ENCODE data around the gene SPOCD1. TPM values are rescaled to one million over a fixed set of nuclear protein-coding genes. Genes with fewer than 3 reads are reported as not detected.

The SPOCD1 gene
- total RNA-seq, 1 experiment from 2014 or later = 0.66 TPM

GRCh38 chr1:31753707-31754349 lies 62.0 kb downstream of the SPOCD1 start:
- TF ChIP-seq, protein P1, sequence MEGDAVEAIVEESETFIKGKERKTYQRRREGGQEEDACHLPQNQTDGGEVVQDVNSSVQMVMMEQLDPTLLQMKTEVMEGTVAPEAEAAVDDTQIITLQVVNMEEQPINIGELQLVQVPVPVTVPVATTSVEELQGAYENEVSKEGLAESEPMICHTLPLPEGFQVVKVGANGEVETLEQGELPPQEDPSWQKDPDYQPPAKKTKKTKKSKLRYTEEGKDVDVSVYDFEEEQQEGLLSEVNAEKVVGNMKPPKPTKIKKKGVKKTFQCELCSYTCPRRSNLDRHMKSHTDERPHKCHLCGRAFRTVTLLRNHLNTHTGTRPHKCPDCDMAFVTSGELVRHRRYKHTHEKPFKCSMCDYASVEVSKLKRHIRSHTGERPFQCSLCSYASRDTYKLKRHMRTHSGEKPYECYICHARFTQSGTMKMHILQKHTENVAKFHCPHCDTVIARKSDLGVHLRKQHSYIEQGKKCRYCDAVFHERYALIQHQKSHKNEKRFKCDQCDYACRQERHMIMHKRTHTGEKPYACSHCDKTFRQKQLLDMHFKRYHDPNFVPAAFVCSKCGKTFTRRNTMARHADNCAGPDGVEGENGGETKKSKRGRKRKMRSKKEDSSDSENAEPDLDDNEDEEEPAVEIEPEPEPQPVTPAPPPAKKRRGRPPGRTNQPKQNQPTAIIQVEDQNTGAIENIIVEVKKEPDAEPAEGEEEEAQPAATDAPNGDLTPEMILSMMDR (IDR thresholded peaks at IDR 0.05; ENCODE audit: insufficient read depth in 1 of 2, low read depth in 1 of 2, low read length in 1 of 2, severe bottlenecking in 1 of 2, unreplicated experiment in 1 of 2) = no peak
- ChIA-PET CTCF (interaction anchor here (0.5 kb wide), 1 partner anchor 9 kb away, joined by 8 read pairs; no protein-coding TSS in a partner anchor), POLR2A (no interaction called here)
- no peaks in the 10 kb centered on the region for H3K27me3 ChIP-seq (replicated peaks; ENCODE audit: control insufficient read depth, insufficient read depth, low read length)
- H3K36me3 Mint-ChIP-seq (ENCODE audit: insufficient read depth, unreplicated experiment) = no peaks in the 10 kb centered on the region
- no peak overlapping the region for H3K4me3 Mint-ChIP-seq (ENCODE audit: unreplicated experiment)
- no TSS peak for BruUV-seq (replicated peaks)
- DNase-seq = no peak
- H3K36me3 ChIP-seq (ENCODE audit: control insufficient read depth, insufficient read depth, low read length) = no peaks in the 10 kb centered on the region
- no peak overlapping the region for H3K4me3 ChIP-seq (ENCODE audit: low read depth, low read length)
- H3K9me3 Mint-ChIP-seq (ENCODE audit: unreplicated experiment) = no peaks in the 10 kb centered on the region
- no peaks in the 10 kb centered on the region; the same call in 1 of the 2 replicates for H3K4me1 ChIP-seq
- intact Hi-C loops (cut with micrococcal nuclease; ENCODE audit: unreplicated experiment) = no loop called here
- H3K9me3 ChIP-seq = no peaks in the 10 kb centered on the region
- H3K27ac Mint-ChIP-seq (ENCODE audit: unreplicated experiment) = no peak overlapping the region
- peaks cover 3% of the 10 kb centered on the region for H3K27me3 Mint-ChIP-seq (ENCODE audit: insufficient read depth, unreplicated experiment)
- H3K4me1 Mint-ChIP-seq (ENCODE audit: low read depth, unreplicated experiment) = no peaks in the 10 kb centered on the region

DNA sequence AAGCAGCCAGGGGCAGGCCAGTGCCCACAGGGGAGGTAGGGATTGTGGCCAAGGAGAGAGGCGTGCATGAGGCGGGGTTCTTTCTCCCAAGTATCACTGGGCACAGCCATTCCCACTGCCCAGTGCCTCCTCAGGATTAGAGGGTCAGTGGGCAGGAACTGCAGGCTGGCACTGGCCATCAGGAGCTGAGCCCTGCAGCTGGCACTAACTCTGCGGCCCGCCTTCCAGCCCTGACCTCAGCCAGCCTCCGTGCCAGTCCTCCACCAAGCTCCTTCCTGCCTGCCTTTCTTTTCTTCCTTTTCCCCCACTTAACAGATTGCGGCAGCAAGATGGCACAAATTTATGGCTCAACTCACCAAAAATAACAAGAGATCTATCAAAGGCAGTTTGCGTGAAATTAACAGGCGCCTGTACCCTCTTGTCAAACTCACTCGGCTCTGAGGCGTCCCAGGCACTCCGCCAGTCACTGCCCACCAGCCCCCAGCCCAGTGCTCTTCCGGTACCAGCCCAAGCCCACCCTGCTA lies 62.8 kb downstream of the SPOCD1 start:
- Mint-ChIP-seq H3K27me3 (ENCODE audit: insufficient read depth, unreplicated experiment) (peaks cover 3% of the 10 kb centered on the region), H3K27ac (ENCODE audit: unreplicated experiment) (no peak overlapping the region)
- TF ChIP-seq, protein P1 (IDR thresholded peaks at IDR 0.05; ENCODE audit: insufficient read depth in 1 of 2, low read depth in 1 of 2, low read length in 1 of 2, severe bottlenecking in 1 of 2, unreplicated experiment in 1 of 2) = no peak

DNA sequence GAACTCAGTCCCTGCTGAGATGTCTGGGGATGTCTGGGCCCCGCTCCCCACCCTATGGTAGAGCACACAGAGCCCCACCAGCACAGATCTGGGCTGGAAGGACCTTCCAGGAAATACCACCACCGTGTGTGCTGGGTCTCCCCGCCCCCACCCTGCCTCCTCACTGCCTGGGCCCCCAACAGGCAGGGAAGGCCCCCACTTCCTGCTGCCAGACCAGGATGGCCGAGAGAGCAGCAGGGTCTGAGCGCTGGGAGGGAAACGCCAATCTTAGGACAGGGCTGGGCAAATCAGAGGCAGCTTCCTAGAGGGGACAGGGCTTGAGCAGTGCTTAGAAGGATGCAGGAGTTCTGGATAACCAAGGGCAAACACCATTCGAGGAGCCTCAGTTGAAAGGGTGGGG lies 63.6 kb downstream of the SPOCD1 start:
- H3K9me3 ChIP-seq = no peaks in the 10 kb centered on the region
- H3K4me1 ChIP-seq = peaks cover 5% of the 10 kb centered on the region; the same call in 1 of the 2 replicates
- Mint-ChIP-seq H3K27me3 (ENCODE audit: insufficient read depth, unreplicated experiment) (peaks cover 3% of the 10 kb centered on the region), H3K36me3 (ENCODE audit: insufficient read depth, unreplicated experiment) (no peaks in the 10 kb centered on the region), H3K4me1 (ENCODE audit: low read depth, unreplicated experiment) (peaks cover 4% of the 10 kb centered on the region), H3K9me3 (ENCODE audit: unreplicated experiment) (no peaks in the 10 kb centered on the region), H3K27ac (ENCODE audit: unreplicated experiment) (no peak overlapping the region), H3K4me3 (ENCODE audit: unreplicated experiment) (no peak overlapping the region)
- TF ChIP-seq, protein P1 (IDR thresholded peaks at IDR 0.05; ENCODE audit: insufficient read depth in 1 of 2, low read depth in 1 of 2, low read length in 1 of 2, severe bottlenecking in 1 of 2, unreplicated experiment in 1 of 2) = no peak
- CTCF ChIA-PET = no interaction called here
- POLR2A ChIA-PET = no interaction called here
- H3K36me3 ChIP-seq (ENCODE audit: control insufficient read depth, insufficient read depth, low read length) = no peaks in the 10 kb centered on the region
- no TSS peak for BruUV-seq (replicated peaks)
- no peak for DNase-seq
- H3K4me3 ChIP-seq (ENCODE audit: low read depth, low read length) = no peak overlapping the region
- intact Hi-C loops (cut with micrococcal nuclease; ENCODE audit: unreplicated experiment) = no loop called here
- no peaks in the 10 kb centered on the region for H3K27me3 ChIP-seq (replicated peaks; ENCODE audit: control insufficient read depth, insufficient read depth, low read length)

More for the DNA sequence above, 62.8 kb downstream of the SPOCD1 start:
- Histone ChIP-seq H3K36me3 (ENCODE audit: control insufficient read depth, insufficient read depth, low read length) (no peaks in the 10 kb centered on the region), H3K4me3 (ENCODE audit: low read depth, low read length) (no peak overlapping the region), H3K27me3 (replicated peaks; ENCODE audit: control insufficient read depth, insufficient read depth, low read length) (no peaks in the 10 kb centered on the region), H3K9me3 (no peaks in the 10 kb centered on the region), H3K4me1 (peaks cover 5% of the 10 kb centered on the region; the same call in 1 of the 2 replicates)
- H3K36me3 Mint-ChIP-seq (ENCODE audit: insufficient read depth, unreplicated experiment) = no peaks in the 10 kb centered on the region
- no TSS peak for BruUV-seq (replicated peaks)
- intact Hi-C loops (cut with micrococcal nuclease; ENCODE audit: unreplicated experiment) = no loop called here
- no peak for DNase-seq
- ChIA-PET POLR2A (no interaction called here), CTCF (no interaction called here)
- H3K4me3 Mint-ChIP-seq (ENCODE audit: unreplicated experiment) = no peak overlapping the region
- H3K4me1 Mint-ChIP-seq (ENCODE audit: low read depth, unreplicated experiment) = no peaks in the 10 kb centered on the region
- H3K9me3 Mint-ChIP-seq (ENCODE audit: unreplicated experiment) = no peaks in the 10 kb centered on the region
